Esophagus squamous epithelium (tissue), 5 donors: ENCODE data around the gene KHNYN. TPM values are rescaled to one million over a fixed set of nuclear protein-coding genes. Genes with fewer than 3 reads are reported as not detected.

ENCODE experiments used
- DNase-seq: peaks from one replicate; lab custom pipeline; 2025; lab: John Stamatoyannopoulos, UW
- H3K27ac ChIP-seq, 4 donors: fragments of 200-600 bp; sonication (generic); one replicate each; pipeline ENCODE4 v1.5.1; 2016 to 2019; ENCODE audit warnings: mild to moderate bottlenecking in 1 of 4
- H3K27me3 ChIP-seq, 4 donors: fragments of 200-600 bp; sonication (generic); 1 replicate in 3 of 4; 2 replicates in 1 of 4; pipeline versions ENCODE4 v1.5.1 to v1.6.0; 2017 to 2021; ENCODE audit warnings: antibody characterized with exemption in 1 of 4
- H3K36me3 ChIP-seq, 3 donors: fragments of 200-600 bp; sonication (generic); one replicate each; pipeline ENCODE4 v1.5.1; 2016 to 2019
- H3K4me1 ChIP-seq, 3 donors: fragments of 200-600 bp; sonication (generic); one replicate each; pipeline ENCODE4 v1.5.1; 2017 to 2019
- H3K4me3 ChIP-seq, 4 donors: fragments of 200-600 bp; sonication (generic); 1 replicate in 3 of 4; 2 replicates in 1 of 4; pipeline ENCODE4 v1.5.1; 2016 to 2019; ENCODE audit warnings: mild to moderate bottlenecking in 2 of 4, moderate library complexity in 1 of 4
- H3K9me3 ChIP-seq, 3 donors: fragments of 200-600 bp; sonication (generic); one replicate each; pipeline ENCODE4 v1.5.1; 2016 to 2019
- CTCF ChIP-seq, 6 experiments: fragments of 450-650 bp in 4 of 6; fragments of 200-600 bp in 2 of 6; sonication (generic) in 2 of 6; IDR thresholded peaks; one replicate each; pipeline ENCODE4 v1.5.1; 2016 to 2019; ENCODE audit warnings: antibody characterized with exemption in 6 of 6, mild to moderate bottlenecking in 4 of 6, moderate library complexity in 4 of 6
- POLR2A ChIP-seq, 4 donors: fragments of 450-650 bp; IDR thresholded peaks; one replicate each; pipeline ENCODE4 v1.6.1; 2017; ENCODE audit warnings: antibody characterized with exemption in 4 of 4, mild to moderate bottlenecking in 4 of 4, moderate library complexity in 3 of 4
- WGBS, 2 donors: methylation state at CpG; one replicate each; pipeline ENCODE4 v1.1.5; 2018; 5-methylcytosine and 5-hydroxymethylcytosine counted together
- intact Hi-C: fragments of 100-400 bp; cut with DNase I; formaldehyde crosslinking; loops from one replicate; pipeline ENCODE4 v1.15.0; 2022
- total RNA-seq, 4 donors: library from RNA; depleted of rRNA; stranded (reverse); fragments of >200 nt; gene quantifications; one replicate each; pipeline ENCODE4 v1.1.0, GENCODE V29; 2016
- donor health status: DM: yes; HTN: yes; CAD: no.

The KHNYN gene
- total RNA-seq, 4 donors from 2014 or later = 35.6 to 68.9 (median 42.9) TPM

GRCh38 chr14:24416254-24416931 lies 13.4 kb upstream of the KHNYN start:
- TF ChIP-seq CTCF (IDR thresholded peaks at IDR 0.05) = no peak
- TF ChIP-seq POLR2A (IDR thresholded peaks at IDR 0.05) = no peak
- Histone ChIP-seq H3K9me3 (no peaks in the 10 kb centered on the region), H3K4me1 (peaks cover 6 to 29% (median 15%) of the 10 kb centered on the region in 3 donors), H3K4me3 (no peak overlapping the region), H3K27ac (no peak overlapping the region), H3K27me3 (no peaks in the 10 kb centered on the region), H3K36me3 (peaks cover 0 to 44% (median 14%) of the 10 kb centered on the region in 3 donors)
- 74 to 88% methylated on average over 7 to 13 of the region's 19 CpGs for WGBS, 2 donors
- DNase-seq = no peak
- intact Hi-C loops = no loop called here

GRCh38 chr14:24416932-24417619 lies 12.7 kb upstream of the KHNYN start:
- Histone ChIP-seq H3K4me3 (no peak overlapping the region), H3K36me3 (peaks cover 0 to 38% (median 14%) of the 10 kb centered on the region in 3 donors), H3K4me1 (peaks cover 6 to 24% (median 15%) of the 10 kb centered on the region in 3 donors), H3K9me3 (no peaks in the 10 kb centered on the region), H3K27ac (no peak overlapping the region), H3K27me3 (no peaks in the 10 kb centered on the region)
- 76 to 83% methylated on average over 5 to 10 of the region's 16 CpGs for WGBS, 2 donors
- TF ChIP-seq POLR2A (IDR thresholded peaks at IDR 0.05) (no peak), CTCF (IDR thresholded peaks at IDR 0.05) (no peak)
- DNase-seq = no peak
- intact Hi-C loops = no loop called here

- Histone ChIP-seq H3K27ac (peak overlapping the region; percentile 25 to 57 (median 50)), H3K27me3 (no peaks in the 10 kb centered on the region), H3K36me3 (peaks cover 0 to 30% (median 14%) of the 10 kb centered on the region in 3 donors), H3K4me3 (no peak overlapping the region), H3K4me1 (peaks cover 6 to 24% (median 15%) of the 10 kb centered on the region in 3 donors), H3K9me3 (no peaks in the 10 kb centered on the region)
- intact Hi-C loops = no loop called here
- WGBS, 2 donors = 31 to 64% methylated on average over 4 of the region's 6 CpGs
- DNase-seq = no peak
- TF ChIP-seq POLR2A (IDR thresholded peaks at IDR 0.05) (no peak), CTCF (IDR thresholded peaks at IDR 0.05) (no peak)
Observed at GRCh38 chr14:24417832-24418491, 11.8 kb upstream of the KHNYN start.

- intact Hi-C loops = no loop called here
- DNase-seq = no peak
- WGBS, 2 donors = 29 to 39% methylated on average over 5 to 6 of the region's 6 CpGs
Observed at GRCh38 chr14:24418492-24418873, 11.3 kb upstream of the KHNYN start.

More at GRCh38 chr14:24418492-24418873, 11.3 kb upstream of the KHNYN start:
- no peaks in the 10 kb centered on the region for H3K9me3 ChIP-seq
- H3K27me3 ChIP-seq = no peaks in the 10 kb centered on the region
- peaks cover 6 to 24% (median 15%) of the 10 kb centered on the region in 3 donors for H3K4me1 ChIP-seq
- TF ChIP-seq CTCF (IDR thresholded peaks at IDR 0.05) (no peak), POLR2A (IDR thresholded peaks at IDR 0.05) (no peak)
- H3K4me3 ChIP-seq = no peak overlapping the region
- peaks cover 0 to 25% (median 14%) of the 10 kb centered on the region in 3 donors for H3K36me3 ChIP-seq
- H3K27ac ChIP-seq = peak overlapping the region; percentile 25 to 57 (median 50)
